Left colon (tissue), 2 donors: Measurements from ENCODE around the gene LITAFD. TPM values are rescaled to one million over a fixed set of nuclear protein-coding genes. Genes with fewer than 3 reads are reported as not detected.

Source experiments
- ATAC-seq: fragments of 200-7000 bp; cut with Tn5 transposase; one replicate; pipeline ENCODE4 v1.9.1; 2020; ENCODE audit warnings: mild to moderate bottlenecking, moderate library complexity
- DNase-seq, 2 donors: peaks; one replicate each; pipeline ENCODE4 v3.0.0-alpha.2; 2020
- intact Hi-C, 2 donors: fragments of 100-400 bp; cut with DNase I in 1 of 2; cut with micrococcal nuclease in 1 of 2; formaldehyde crosslinking; loops; one replicate each; pipeline versions ENCODE4 v1.11.2 to v1.14.0; 2022; cut with DNase I, micrococcal nuclease
- total RNA-seq, 2 donors: library from RNA; stranded (reverse); fragmentation: NEBNext Ultra II Directional; extraction: Animal tissue kit (Norgen Biotek cat#: 25700); gene quantifications; one replicate each; pipeline ENCODE4 v1.2.1, GENCODE V29; 2021
- donor health status: DM: no; HTN: no; CAD: no.
- donor health status: DM: yes; HTN: yes; CAD: no.

The LITAFD gene
- total RNA-seq, 2 donors from 2014 or later = not detected

- intact Hi-C loops = loop anchor here in 1 of 2 donors (10.0 kb wide), 1 partner anchor 313 kb away; no protein-coding TSS in a partner anchor
- DNase-seq (no peak), ATAC-seq (no peak)
Measured at GRCh38 chr16:8887431-8887765, 5.2 kb downstream of the LITAFD start.

DNA sequence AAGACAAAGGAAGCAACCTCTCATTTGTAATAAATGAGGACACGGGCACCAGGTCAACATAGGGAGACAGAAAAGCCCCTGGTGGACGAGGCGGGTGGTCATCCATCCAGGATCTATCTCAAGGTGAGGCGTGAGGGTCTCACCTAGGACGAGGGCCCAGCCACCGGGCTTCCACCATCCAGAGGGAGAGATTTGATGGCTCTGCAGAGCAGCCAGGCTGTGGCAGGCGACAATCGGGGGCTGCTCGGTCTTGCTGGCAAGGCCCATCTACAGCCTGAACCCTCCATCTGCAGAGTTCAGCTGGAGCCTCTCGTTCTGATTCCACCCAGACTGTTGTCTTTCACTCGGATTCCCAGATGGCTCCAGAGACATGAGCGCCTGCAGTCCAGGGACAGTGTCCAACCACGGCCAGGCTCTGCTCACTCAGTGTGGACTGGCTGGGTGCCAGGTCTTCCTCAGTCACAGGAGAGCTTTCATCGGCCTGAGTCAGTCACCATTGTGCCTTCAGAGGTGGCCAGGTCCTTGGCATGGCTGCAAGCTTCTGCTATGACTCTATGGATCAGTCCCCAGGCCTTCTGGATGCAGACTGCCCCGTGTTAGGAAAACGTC is 5.9 kb downstream of the LITAFD start:
- ATAC-seq = no peak
- intact Hi-C loops = loop anchor here in 1 of 2 donors (10.0 kb wide), 1 partner anchor 313 kb away; no protein-coding TSS in a partner anchor
- DNase-seq = peak in 1 of 2 donors; percentile 39

DNA sequence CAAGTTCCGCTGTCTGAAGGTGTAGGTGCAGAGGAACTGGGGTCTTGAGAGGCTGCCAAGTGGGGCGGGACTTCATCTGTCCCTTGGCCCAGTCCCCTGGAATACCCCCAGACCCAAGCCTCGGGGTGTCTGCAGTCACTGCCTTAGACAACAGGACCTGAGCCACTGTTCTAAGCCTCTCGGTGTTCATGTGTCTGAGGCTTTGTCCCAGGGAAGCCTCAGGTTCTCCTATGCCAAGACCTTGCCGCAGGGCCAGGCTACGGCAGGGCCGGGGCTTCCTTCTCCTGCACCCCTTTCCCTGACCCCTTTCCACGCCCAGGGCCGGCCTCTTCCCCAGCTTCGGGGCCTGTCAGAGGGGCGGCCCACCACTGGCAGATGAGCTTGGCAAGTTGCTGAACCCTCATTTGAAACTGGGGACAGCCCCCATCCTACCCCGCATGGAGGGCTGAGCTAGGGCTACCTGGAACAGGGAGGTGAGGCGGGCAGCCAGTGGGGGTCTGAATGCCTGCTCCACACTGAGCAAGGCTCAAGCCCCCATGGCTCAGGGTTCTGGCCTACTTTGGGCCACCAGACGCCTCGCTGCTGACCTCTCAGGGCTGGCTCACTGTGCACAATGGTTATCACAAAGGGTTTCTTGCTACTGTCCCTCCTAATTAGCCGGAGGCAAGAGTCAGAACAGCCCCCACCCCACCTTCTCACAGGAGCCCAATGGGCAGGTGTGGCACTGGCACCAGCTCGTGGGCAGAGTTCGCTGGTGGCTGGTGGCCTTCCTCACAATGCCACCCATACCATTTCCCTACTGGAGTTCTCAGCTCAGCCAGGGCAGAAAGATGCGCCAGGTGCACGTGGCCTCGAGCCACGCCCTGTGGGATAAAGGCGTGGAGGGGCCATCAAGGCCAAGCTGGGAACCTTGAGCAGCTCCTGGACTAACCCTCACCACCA is 7.1 kb downstream of the LITAFD start:
- DNase-seq (peak in 1 of 2 donors; percentile 30), ATAC-seq (peak; percentile 34)
- intact Hi-C loops = loop anchor here in 1 of 2 donors (10.0 kb wide), 1 partner anchor 314 kb away; no protein-coding TSS in a partner anchor

GRCh38 chr16:8889893-8890548 is 7.9 kb downstream of the LITAFD start:
- intact Hi-C loops = loop anchor here in 1 of 2 donors (10.0 kb wide), 1 partner anchor 315 kb away; no protein-coding TSS in a partner anchor
- no peak for ATAC-seq
- no peak for DNase-seq

DNA sequence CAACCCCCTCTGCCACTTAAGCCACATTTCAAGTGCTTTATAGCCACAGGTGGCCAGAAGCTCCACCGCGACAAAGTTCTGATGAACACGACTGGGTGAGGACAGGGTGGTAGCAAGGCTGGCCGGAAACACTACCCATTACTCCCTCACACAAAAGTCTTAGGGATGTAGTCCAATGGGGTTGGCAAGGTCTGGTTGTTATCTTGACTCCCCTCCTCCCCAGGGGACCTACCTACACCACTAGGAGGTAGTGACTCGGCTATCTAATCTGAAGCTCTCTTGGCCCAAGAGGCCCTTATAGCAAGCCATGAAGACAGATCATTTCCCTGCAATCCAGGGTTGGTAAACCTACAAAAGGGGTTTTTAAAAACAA is 8.4 kb downstream of the LITAFD start:
- DNase-seq (no peak), ATAC-seq (no peak)
- intact Hi-C loops = no loop called here

DNA sequence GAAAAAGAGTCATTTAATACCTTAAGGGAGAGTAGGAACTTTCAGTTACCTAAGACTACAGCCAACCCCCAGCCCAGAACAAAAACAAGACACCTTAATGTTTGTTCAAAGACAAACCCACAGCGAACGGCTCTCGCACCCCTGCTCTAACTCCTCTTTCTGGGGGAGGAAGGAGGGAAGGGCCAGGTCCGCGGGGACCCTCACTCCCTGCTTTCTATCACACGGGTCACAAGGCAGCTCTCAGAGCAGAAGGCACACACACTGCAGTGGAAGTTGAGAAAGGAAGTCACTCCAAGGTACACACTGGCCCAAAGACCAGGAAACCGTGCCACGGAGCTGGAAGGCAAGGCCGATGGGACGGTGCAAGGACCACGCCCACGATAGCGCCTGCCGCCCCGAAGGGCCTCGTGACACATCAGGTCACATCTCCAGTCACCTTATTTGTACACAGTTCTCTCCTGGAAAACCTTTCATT is 10.0 kb downstream of the LITAFD start:
- ATAC-seq (peak; percentile 36), DNase-seq (peak in 1 of 2 donors; percentile 42)
- intact Hi-C loops = no loop called here

GRCh38 chr16:8893426-8893825 is 11.3 kb downstream of the LITAFD start:
- no peak for DNase-seq
- no peak for ATAC-seq
- intact Hi-C loops = no loop called here

DNA sequence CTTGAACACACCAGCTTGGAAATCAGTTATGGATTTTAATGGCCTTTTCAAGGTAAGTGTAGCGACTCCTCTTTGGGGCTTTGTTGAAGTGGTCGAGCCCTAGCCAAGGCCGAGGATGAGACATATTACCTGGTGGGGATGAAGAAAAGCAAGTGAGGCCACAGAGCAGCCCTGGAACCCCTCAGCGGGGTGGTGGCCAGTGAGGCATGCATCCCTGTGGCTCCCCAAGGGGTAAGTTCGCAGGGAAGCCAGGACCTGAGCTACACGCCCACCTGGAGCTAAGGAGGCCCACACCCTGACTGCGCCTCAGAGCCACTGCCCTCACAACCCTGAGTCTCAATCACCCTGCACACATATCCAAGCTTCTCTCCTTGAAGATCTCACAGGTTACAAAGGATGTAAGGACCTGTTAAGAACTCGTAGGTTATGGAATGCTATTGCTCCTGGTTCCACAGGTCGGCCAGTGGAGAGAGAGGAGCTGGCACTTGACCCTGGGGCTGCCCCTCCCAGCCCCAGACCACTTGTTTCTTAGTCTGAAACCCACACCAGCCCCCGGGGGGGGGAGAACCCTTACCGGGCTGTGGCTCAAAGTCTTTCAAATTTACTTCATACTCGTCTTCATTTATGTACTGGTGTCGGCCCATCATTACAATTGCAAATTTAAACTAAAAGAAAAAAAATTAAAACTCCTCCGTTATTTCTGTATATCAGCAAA is 12.0 kb downstream of the LITAFD start:
- DNase-seq (no peak), ATAC-seq (no peak)
- intact Hi-C loops = no loop called here

DNA sequence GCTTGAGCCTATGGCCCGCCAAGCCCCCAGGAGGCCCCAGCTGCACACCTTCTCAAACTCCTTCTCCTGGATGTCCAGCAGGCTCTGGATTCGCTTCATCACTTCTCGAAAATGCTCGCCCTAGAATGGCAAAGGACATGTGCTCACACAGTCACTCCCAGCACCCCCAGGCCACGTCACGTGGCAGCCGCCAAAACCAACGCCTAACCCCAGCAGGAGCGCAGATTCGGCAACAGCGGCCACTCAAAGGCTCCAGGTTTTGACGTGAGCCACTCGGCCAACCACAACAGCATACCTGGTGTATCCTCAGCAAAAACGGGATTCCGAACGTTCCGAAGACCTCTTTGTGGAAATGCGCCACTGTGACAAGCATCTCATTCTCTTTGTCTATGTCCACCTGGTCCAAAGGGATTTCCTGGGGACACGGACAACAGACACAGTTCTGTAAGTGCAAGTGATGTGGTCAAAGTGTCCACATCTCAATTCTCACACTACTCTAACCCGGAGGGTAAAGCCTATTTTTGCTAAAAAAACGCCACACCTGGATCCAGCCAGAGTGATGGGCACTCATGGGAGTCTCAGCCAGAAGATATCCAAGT is 12.7 kb downstream of the LITAFD start:
- no peak for ATAC-seq
- DNase-seq = no peak
- intact Hi-C loops = no loop called here

- intact Hi-C loops = no loop called here
- no peak for ATAC-seq
- DNase-seq = no peak
Measured at GRCh38 chr16:8898660-8899318, 16.6 kb downstream of the LITAFD start.

- DNase-seq = no peak
- no peak for ATAC-seq
- intact Hi-C loops = no loop called here
Measured at GRCh38 chr16:8899709-8900317, 17.7 kb downstream of the LITAFD start.

GRCh38 chr16:8900343-8900742 is 18.2 kb downstream of the LITAFD start:
- ATAC-seq (no peak), DNase-seq (no peak)
- intact Hi-C loops = no loop called here

GRCh38 chr16:8901320-8901861 is 19.2 kb downstream of the LITAFD start:
- DNase-seq (no peak), ATAC-seq (no peak)
- intact Hi-C loops = no loop called here

DNA sequence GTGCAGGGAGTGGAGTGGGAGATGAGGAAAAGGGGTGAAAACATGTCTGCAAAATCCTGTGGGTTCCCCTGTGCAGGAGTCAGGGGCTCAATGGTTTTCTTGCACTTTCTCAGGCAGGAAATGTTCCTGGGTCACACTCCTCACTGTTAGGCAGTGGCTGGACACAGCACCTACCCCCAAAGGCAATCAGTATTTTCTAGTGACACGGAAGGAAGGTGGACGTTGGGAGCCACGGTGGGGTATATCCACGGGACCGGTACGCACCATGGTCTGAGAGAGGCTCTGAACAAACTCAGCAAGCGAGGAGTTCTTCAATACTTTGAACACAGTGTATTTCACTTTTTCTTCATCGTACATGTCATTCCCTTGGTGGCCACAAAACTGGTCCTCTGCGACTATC is 20.9 kb downstream of the LITAFD start:
- ATAC-seq = no peak
- no peak for DNase-seq
- intact Hi-C loops = no loop called here

GRCh38 chr16:8904018-8904430 is 21.9 kb downstream of the LITAFD start:
- ATAC-seq = no peak
- intact Hi-C loops = no loop called here
- no peak for DNase-seq

DNA sequence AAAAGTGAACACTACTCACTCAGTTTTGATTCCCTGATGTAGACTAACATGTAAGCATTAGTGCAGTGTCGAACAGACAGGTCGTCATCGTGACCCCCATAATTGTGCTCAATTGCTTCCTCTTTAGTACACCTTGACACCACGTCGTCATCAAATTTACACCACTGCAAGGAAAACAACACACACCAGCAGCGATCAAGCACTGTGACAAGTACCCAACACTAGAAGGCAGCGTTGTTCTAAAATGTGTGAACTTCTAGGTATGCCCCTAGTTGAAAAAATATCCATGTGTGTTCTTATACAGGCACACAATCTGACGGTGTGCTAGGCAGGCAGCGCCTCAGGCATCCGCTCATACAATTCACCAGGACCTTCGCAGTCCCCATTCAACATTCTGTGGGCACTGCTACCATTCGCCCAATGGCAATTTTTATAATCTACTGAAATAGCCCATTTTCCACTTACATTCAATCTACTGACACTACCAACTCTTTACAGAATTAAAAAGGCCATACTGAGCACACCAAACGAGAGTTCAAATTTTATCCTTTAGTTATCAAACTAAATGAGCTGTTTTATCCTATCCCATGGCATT is 23.1 kb downstream of the LITAFD start:
- DNase-seq (no peak), ATAC-seq (peak; percentile 66)
- intact Hi-C loops = no loop called here
